Kidney capillary endothelial cell (primary cell): ENCODE results near the gene TMEM212.
"Not testable (repeated sequence)": the region's sequence is repeated elsewhere in the genome, so short reads cannot be mapped to it uniquely, and the experiment has no call there.

ENCODE experiments used
- DNase-seq: peaks from one replicate; pipeline ENCODE4 v3.0.0-alpha.2; 2018; ENCODE audit warnings: low spot score

Gene TMEM212

GRCh38 chr3:171813278-171813896 is 29.8 kb upstream of the TMEM212 start:
- DNase-seq: no peak

GRCh38 chr3:171813897-171814460 is 29.2 kb upstream of the TMEM212 start:
- DNase-seq: no peak

- not testable (repeated sequence) for DNase-seq
Observed at GRCh38 chr3:171814662-171815061, 28.5 kb upstream of the TMEM212 start.

- no peak for DNase-seq
Observed at GRCh38 chr3:171815973-171816595, 27.1 kb upstream of the TMEM212 start.

- no peak for DNase-seq
Observed at GRCh38 chr3:171817074-171817800, 25.9 kb upstream of the TMEM212 start.

GRCh38 chr3:171821044-171821443 is 22.1 kb upstream of the TMEM212 start:
- no peak for DNase-seq

GRCh38 chr3:171821778-171822358 is 21.3 kb upstream of the TMEM212 start:
- no peak for DNase-seq

GRCh38 chr3:171822431-171823106 is 20.6 kb upstream of the TMEM212 start:
- DNase-seq: no peak

GRCh38 chr3:171824116-171824515 is 19.0 kb upstream of the TMEM212 start:
- no peak for DNase-seq

GRCh38 chr3:171824824-171825221 is 18.3 kb upstream of the TMEM212 start:
- DNase-seq: no peak

- DNase-seq: no peak
Observed at GRCh38 chr3:171825222-171825828, 17.8 kb upstream of the TMEM212 start.

- DNase-seq: no peak
Observed at GRCh38 chr3:171827385-171827784, 15.8 kb upstream of the TMEM212 start.

GRCh38 chr3:171827836-171828458 is 15.2 kb upstream of the TMEM212 start:
- no peak for DNase-seq

- DNase-seq: no peak
Observed at GRCh38 chr3:171828902-171829770, 14.0 kb upstream of the TMEM212 start.

GRCh38 chr3:171829841-171830517 is 13.2 kb upstream of the TMEM212 start:
- peak; percentile 61 for DNase-seq

GRCh38 chr3:171830518-171830875 is 12.7 kb upstream of the TMEM212 start:
- no peak for DNase-seq

- DNase-seq: no peak
Observed at GRCh38 chr3:171831936-171832335, 11.2 kb upstream of the TMEM212 start.

- no peak for DNase-seq
Observed at GRCh38 chr3:171832989-171833388, 10.2 kb upstream of the TMEM212 start.

- DNase-seq: peak; percentile 41
Observed at GRCh38 chr3:171833789-171834460, 9.2 kb upstream of the TMEM212 start.
